Activated CD4-positive, alpha-beta T cell treated with anti-CD3 and anti-CD28 coated beads, Interleukin-2, amount 10 ng/mL, durations not matched to agents 24 days and 14 days (primary cell): ENCODE data around the gene SLC6A6. TPM values are rescaled to one million over a fixed set of nuclear protein-coding genes. Genes with fewer than 3 reads are reported as not detected.

Experiments used
- DNase-seq: peaks from one replicate; pipeline ENCODE4 v3.0.0; 2022
- H3K27ac Mint-ChIP-seq: one replicate; pipeline ENCODE4 v1.8.0; 2022; ENCODE audit warnings: mild to moderate bottlenecking, mixed read lengths
- H3K27me3 Mint-ChIP-seq: one replicate; pipeline ENCODE4 v1.8.0; 2022; ENCODE audit warnings: mixed read lengths
- H3K36me3 Mint-ChIP-seq: one replicate; pipeline ENCODE4 v1.8.0; 2022; ENCODE audit warnings: low read depth, mild to moderate bottlenecking, mixed read lengths
- H3K4me1 Mint-ChIP-seq: one replicate; pipeline ENCODE4 v1.8.0; 2021; ENCODE audit warnings: mixed read lengths
- H3K4me3 Mint-ChIP-seq: one replicate; pipeline ENCODE4 v1.8.0; 2022; ENCODE audit warnings: mild to moderate bottlenecking, moderate library complexity, mixed read lengths
- H3K9me3 Mint-ChIP-seq: one replicate; pipeline ENCODE4 v1.8.0; 2021; ENCODE audit warnings: mixed read lengths
- intact Hi-C: fragments of 100-400 bp; cut with micrococcal nuclease; formaldehyde crosslinking; loops from one replicate; pipeline ENCODE4 v1.15.1; 2023
- total RNA-seq: library from RNA; stranded (reverse); gene quantifications from 2 replicates; pipeline ENCODE4 v1.2.3, GENCODE V29; 2022

SLC6A6 gene
- total RNA-seq, 1 donor from 2014 or later: 63.7 TPM

GRCh38 chr3:14505803-14506500 lies 103.5 kb downstream of the SLC6A6 start:
- DNase-seq: no peak

GRCh38 chr3:14506626-14507304 lies 104.4 kb downstream of the SLC6A6 start:
- no peak overlapping the region for H3K27ac Mint-ChIP-seq
- DNase-seq: no peak
- peaks cover 2% of the 10 kb centered on the region for H3K36me3 Mint-ChIP-seq
- H3K9me3 Mint-ChIP-seq: peaks cover 11% of the 10 kb centered on the region
- peaks cover 2% of the 10 kb centered on the region for H3K27me3 Mint-ChIP-seq
- intact Hi-C loops: loop anchor here (5.0 kb wide), 1 partner anchor 41 kb away; no protein-coding TSS in a partner anchor
- no peak overlapping the region for H3K4me3 Mint-ChIP-seq
- H3K4me1 Mint-ChIP-seq: peaks cover 3% of the 10 kb centered on the region

More at GRCh38 chr3:14505803-14506500, 103.5 kb downstream of the SLC6A6 start:
- Mint-ChIP-seq H3K4me3 (no peak overlapping the region), H3K27me3 (peaks cover 2% of the 10 kb centered on the region), H3K9me3 (peaks cover 12% of the 10 kb centered on the region), H3K27ac (no peak overlapping the region), H3K36me3 (peaks cover 2% of the 10 kb centered on the region), H3K4me1 (peaks cover 3% of the 10 kb centered on the region)
- intact Hi-C loops: loop anchor here (5.0 kb wide), 1 partner anchor 41 kb away; no protein-coding TSS in a partner anchor

GRCh38 chr3:14507305-14507741 lies 104.9 kb downstream of the SLC6A6 start:
- H3K36me3 Mint-ChIP-seq: peaks cover 2% of the 10 kb centered on the region
- no peak overlapping the region for H3K4me3 Mint-ChIP-seq
- no peak overlapping the region for H3K27ac Mint-ChIP-seq
- intact Hi-C loops: loop anchor here (5.0 kb wide), 1 partner anchor 40 kb away; no protein-coding TSS in a partner anchor
- H3K27me3 Mint-ChIP-seq: peaks cover 2% of the 10 kb centered on the region
- H3K4me1 Mint-ChIP-seq: peaks cover 3% of the 10 kb centered on the region
- DNase-seq: no peak
- peaks cover 11% of the 10 kb centered on the region for H3K9me3 Mint-ChIP-seq

- no peak overlapping the region for H3K27ac Mint-ChIP-seq
- H3K9me3 Mint-ChIP-seq: peaks cover 6% of the 10 kb centered on the region
- H3K27me3 Mint-ChIP-seq: peaks cover 2% of the 10 kb centered on the region
- H3K4me1 Mint-ChIP-seq: peaks cover 3% of the 10 kb centered on the region
- DNase-seq: no peak
- intact Hi-C loops: loop anchor here (5.0 kb wide), 1 partner anchor 39 kb away; no protein-coding TSS in a partner anchor
- H3K36me3 Mint-ChIP-seq: peaks cover 1% of the 10 kb centered on the region
- no peak overlapping the region for H3K4me3 Mint-ChIP-seq
Observed at GRCh38 chr3:14507757-14508504, 105.5 kb downstream of the SLC6A6 start.

- Mint-ChIP-seq H3K4me3 (no peak overlapping the region), H3K36me3 (no peaks in the 10 kb centered on the region), H3K9me3 (peaks cover under 1% of the 10 kb centered on the region), H3K27ac (no peak overlapping the region), H3K4me1 (peaks cover 3% of the 10 kb centered on the region), H3K27me3 (peaks cover 2% of the 10 kb centered on the region)
- intact Hi-C loops: loop anchor here (5.0 kb wide), 1 partner anchor 39 kb away; no protein-coding TSS in a partner anchor
- DNase-seq: no peak
Observed at GRCh38 chr3:14508505-14508819, 106.1 kb downstream of the SLC6A6 start.

GRCh38 chr3:14508966-14509795 lies 106.8 kb downstream of the SLC6A6 start:
- H3K27me3 Mint-ChIP-seq: peaks cover 2% of the 10 kb centered on the region
- DNase-seq: peak; percentile 91
- no peaks in the 10 kb centered on the region for H3K36me3 Mint-ChIP-seq
- intact Hi-C loops: loop anchor here (1.0 to 5.0 kb wide), 2 partner anchors 38 to 412 kb away; no protein-coding TSS in a partner anchor
- peaks cover 3% of the 10 kb centered on the region for H3K4me1 Mint-ChIP-seq
- no peaks in the 10 kb centered on the region for H3K9me3 Mint-ChIP-seq
- H3K4me3 Mint-ChIP-seq: no peak overlapping the region
- no peak overlapping the region for H3K27ac Mint-ChIP-seq

GRCh38 chr3:14509796-14510100 lies 107.3 kb downstream of the SLC6A6 start:
- peaks cover 2% of the 10 kb centered on the region for H3K27me3 Mint-ChIP-seq
- H3K9me3 Mint-ChIP-seq: no peaks in the 10 kb centered on the region
- no peaks in the 10 kb centered on the region for H3K36me3 Mint-ChIP-seq
- H3K27ac Mint-ChIP-seq: no peak overlapping the region
- H3K4me1 Mint-ChIP-seq: peaks cover 3% of the 10 kb centered on the region
- no peak overlapping the region for H3K4me3 Mint-ChIP-seq
- intact Hi-C loops: loop anchor here (1.0 to 5.0 kb wide), 2 partner anchors 38 to 412 kb away; no protein-coding TSS in a partner anchor
- DNase-seq: no peak

- no peak overlapping the region for H3K4me3 Mint-ChIP-seq
- H3K4me1 Mint-ChIP-seq: peaks cover 3% of the 10 kb centered on the region
- no peak for DNase-seq
- peaks cover 2% of the 10 kb centered on the region for H3K27me3 Mint-ChIP-seq
- intact Hi-C loops: no loop called here
- H3K9me3 Mint-ChIP-seq: no peaks in the 10 kb centered on the region
- H3K36me3 Mint-ChIP-seq: no peaks in the 10 kb centered on the region
- H3K27ac Mint-ChIP-seq: no peak overlapping the region
Observed at GRCh38 chr3:14510838-14511622, 108.6 kb downstream of the SLC6A6 start.

GRCh38 chr3:14511623-14512280 lies 109.3 kb downstream of the SLC6A6 start:
- Mint-ChIP-seq H3K36me3 (no peaks in the 10 kb centered on the region), H3K4me3 (no peak overlapping the region), H3K27me3 (peaks cover 2% of the 10 kb centered on the region), H3K9me3 (no peaks in the 10 kb centered on the region), H3K27ac (no peak overlapping the region), H3K4me1 (peaks cover 3% of the 10 kb centered on the region)
- intact Hi-C loops: no loop called here
- DNase-seq: no peak

GRCh38 chr3:14512281-14512941 lies 110.0 kb downstream of the SLC6A6 start:
- Mint-ChIP-seq H3K4me3 (no peak overlapping the region), H3K4me1 (peaks cover 3% of the 10 kb centered on the region), H3K27ac (no peak overlapping the region), H3K9me3 (no peaks in the 10 kb centered on the region), H3K27me3 (peaks cover 2% of the 10 kb centered on the region), H3K36me3 (no peaks in the 10 kb centered on the region)
- DNase-seq: no peak
- intact Hi-C loops: no loop called here

- intact Hi-C loops: no loop called here
- peaks cover 2% of the 10 kb centered on the region for H3K27me3 Mint-ChIP-seq
- DNase-seq: no peak
Observed at GRCh38 chr3:14512942-14513327, 110.5 kb downstream of the SLC6A6 start.

More at GRCh38 chr3:14512942-14513327, 110.5 kb downstream of the SLC6A6 start:
- no peak overlapping the region for H3K4me3 Mint-ChIP-seq
- no peaks in the 10 kb centered on the region for H3K9me3 Mint-ChIP-seq
- H3K36me3 Mint-ChIP-seq: no peaks in the 10 kb centered on the region
- peaks cover 3% of the 10 kb centered on the region for H3K4me1 Mint-ChIP-seq
- no peak overlapping the region for H3K27ac Mint-ChIP-seq
